K562 (cell line): ENCODE results near the gene GRM5. TPM values are rescaled to one million over a fixed set of nuclear protein-coding genes. Genes with fewer than 3 reads are reported as not detected.

ENCODE experiments used
- ZBTB40 ChIP-seq, 2 experiments: fragments of 450-650 bp in 1 of 2; sonication (generic) in 1 of 2; formaldehyde crosslinking in 1 of 2; IDR thresholded peaks; 2 replicates each; pipeline versions ENCODE4 v1.7.1 to v1.9.0; 2016 to 2022; ENCODE audit warnings: inconsistent platforms in 1 of 2, mild to moderate bottlenecking in 1 of 2, missing genetic modification reagents in 1 of 2
- polyA plus RNA-seq, 8 experiments: library from polyadenylated mRNA; depleted of rRNA in 4 of 8; stranded (reverse) in 5 of 8; unstranded in 3 of 8; fragments of >200 nt; fragmentation: Nextera tagmentation in 2 of 8; fragmentation: Illumina TruSeq in 1 of 8; extraction: Ambion mirVana in 2 of 8; extraction: Trizol in 1 of 8; gene quantifications; 2 replicates each; pipeline versions ENCODE4 v1.2.1 to v1.2.3, GENCODE V29; 2011 to 2014; ENCODE audit warnings: inconsistent platforms in 1 of 8, missing spikeins in 1 of 8
- total RNA-seq, 7 experiments: library from RNA; depleted of rRNA in 6 of 7; stranded (reverse); fragments of >200 nt in 6 of 7; fragmentation: Illumina TruSeq in 2 of 7; extraction: Trizol in 2 of 7; gene quantifications; 2 replicates each; pipeline versions ENCODE4 v1.2.1 to v1.2.3, GENCODE V29; 2011 to 2021; ENCODE audit warnings: low replicate concordance in 1 of 7

Gene GRM5
- total and polyA plus RNA-seq, 9 of the 15 experiments (the other 6 are each of a cell fraction or from before 2014, with no cell fraction given): not detected

GRCh38 chr11:88501541-88501940 is 564.2 kb downstream of the GRM5 start (continued):
- TF ChIP-seq ZBTB40 (IDR thresholded peaks at IDR 0.05) (no peak), ZBTB40 (CRISPR knock-in tag; IDR thresholded peaks at IDR 0.05) (no peak)
